HL-60 (cell line): ENCODE measurements around the gene CTCF.

Experiments
- DNase-seq, 2 experiments: peaks; one replicate each; pipeline ENCODE4 v3.0.0-alpha.2; 2010 to 2020; ENCODE audit warnings: low read depth in 1 of 2, low spot score in 1 of 2
- H3K27ac ChIP-seq: fragments of 250-450 bp; sonication (Bioruptor Pico); replicated peaks from 2 replicates; pipeline ENCODE4 v1.5.1; 2020; ENCODE audit warnings: mild to moderate bottlenecking, moderate library complexity
- H3K27me3 ChIP-seq: fragments of 250-450 bp; sonication (Bioruptor Pico); 2 replicates; pipeline ENCODE4 v1.5.1; 2021; ENCODE audit warnings: mild to moderate bottlenecking, moderate library complexity; ENCODE audit not compliant: insufficient read depth, poor library complexity, severe bottlenecking
- H3K4me3 ChIP-seq: replicated peaks from 2 replicates; pipeline ENCODE4 v1.5.1; 2011; ENCODE audit warnings: mild to moderate bottlenecking, control low read depth, low read length; ENCODE audit not compliant: insufficient read depth
- GABPA ChIP-seq: IDR thresholded peaks from 2 replicates; pipeline ENCODE4 v1.6.1; 2012; ENCODE audit warnings: low read depth
- POLR2AphosphoS5 ChIP-seq: IDR thresholded peaks from 2 replicates; pipeline ENCODE4 v1.6.1; 2012; ENCODE audit warnings: low read depth
- SPI1 ChIP-seq: IDR thresholded peaks from 2 replicates; pipeline ENCODE4 v1.6.1; 2012; ENCODE audit warnings: low read depth, mild to moderate bottlenecking, borderline replicate concordance
- TF ChIP-seq, protein P1 (sequence below): IDR thresholded peaks from 2 replicates; pipeline ENCODE4 v1.6.1; 2012; ENCODE audit warnings: low read depth; ENCODE audit not compliant: insufficient replicate concordance
- TF ChIP-seq, protein P2 (sequence below): IDR thresholded peaks from one replicate; pipeline ENCODE4 v1.5.1; 2011; ENCODE audit warnings: low read length, control low read depth, inconsistent platforms; ENCODE audit not compliant: insufficient read depth

Gene CTCF

DNA sequence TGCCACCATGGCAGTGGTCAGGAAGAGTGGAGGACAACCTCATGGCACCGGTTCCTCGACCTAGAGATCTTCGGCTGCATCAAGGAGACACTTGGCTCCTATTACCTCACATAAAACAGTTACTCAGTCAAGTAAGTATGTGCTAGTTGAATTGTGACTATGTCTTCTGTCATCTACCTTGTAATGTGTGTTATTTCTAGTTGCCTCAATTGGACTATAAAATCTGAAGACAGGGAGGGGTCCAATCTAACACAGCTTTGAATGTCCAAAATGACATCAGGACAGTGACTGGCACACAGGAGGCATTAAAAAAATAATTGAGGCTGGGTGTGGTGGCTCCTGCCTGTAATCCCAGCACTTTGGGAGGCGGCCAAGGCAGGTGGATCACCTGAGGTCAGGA is 121.4 kb downstream of the CTCF start:
- DNase-seq: no peak
- Histone ChIP-seq H3K27ac (no peak overlapping the region), H3K27me3 (no peaks in the 10 kb centered on the region), H3K4me3 (no peak overlapping the region)
- TF ChIP-seq GABPA (no peak), POLR2AphosphoS5 (no peak), SPI1 (no peak)
- TF ChIP-seq, protein P1, sequence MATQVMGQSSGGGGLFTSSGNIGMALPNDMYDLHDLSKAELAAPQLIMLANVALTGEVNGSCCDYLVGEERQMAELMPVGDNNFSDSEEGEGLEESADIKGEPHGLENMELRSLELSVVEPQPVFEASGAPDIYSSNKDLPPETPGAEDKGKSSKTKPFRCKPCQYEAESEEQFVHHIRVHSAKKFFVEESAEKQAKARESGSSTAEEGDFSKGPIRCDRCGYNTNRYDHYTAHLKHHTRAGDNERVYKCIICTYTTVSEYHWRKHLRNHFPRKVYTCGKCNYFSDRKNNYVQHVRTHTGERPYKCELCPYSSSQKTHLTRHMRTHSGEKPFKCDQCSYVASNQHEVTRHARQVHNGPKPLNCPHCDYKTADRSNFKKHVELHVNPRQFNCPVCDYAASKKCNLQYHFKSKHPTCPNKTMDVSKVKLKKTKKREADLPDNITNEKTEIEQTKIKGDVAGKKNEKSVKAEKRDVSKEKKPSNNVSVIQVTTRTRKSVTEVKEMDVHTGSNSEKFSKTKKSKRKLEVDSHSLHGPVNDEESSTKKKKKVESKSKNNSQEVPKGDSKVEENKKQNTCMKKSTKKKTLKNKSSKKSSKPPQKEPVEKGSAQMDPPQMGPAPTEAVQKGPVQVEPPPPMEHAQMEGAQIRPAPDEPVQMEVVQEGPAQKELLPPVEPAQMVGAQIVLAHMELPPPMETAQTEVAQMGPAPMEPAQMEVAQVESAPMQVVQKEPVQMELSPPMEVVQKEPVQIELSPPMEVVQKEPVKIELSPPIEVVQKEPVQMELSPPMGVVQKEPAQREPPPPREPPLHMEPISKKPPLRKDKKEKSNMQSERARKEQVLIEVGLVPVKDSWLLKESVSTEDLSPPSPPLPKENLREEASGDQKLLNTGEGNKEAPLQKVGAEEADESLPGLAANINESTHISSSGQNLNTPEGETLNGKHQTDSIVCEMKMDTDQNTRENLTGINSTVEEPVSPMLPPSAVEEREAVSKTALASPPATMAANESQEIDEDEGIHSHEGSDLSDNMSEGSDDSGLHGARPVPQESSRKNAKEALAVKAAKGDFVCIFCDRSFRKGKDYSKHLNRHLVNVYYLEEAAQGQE: no peak
- TF ChIP-seq, protein P2, sequence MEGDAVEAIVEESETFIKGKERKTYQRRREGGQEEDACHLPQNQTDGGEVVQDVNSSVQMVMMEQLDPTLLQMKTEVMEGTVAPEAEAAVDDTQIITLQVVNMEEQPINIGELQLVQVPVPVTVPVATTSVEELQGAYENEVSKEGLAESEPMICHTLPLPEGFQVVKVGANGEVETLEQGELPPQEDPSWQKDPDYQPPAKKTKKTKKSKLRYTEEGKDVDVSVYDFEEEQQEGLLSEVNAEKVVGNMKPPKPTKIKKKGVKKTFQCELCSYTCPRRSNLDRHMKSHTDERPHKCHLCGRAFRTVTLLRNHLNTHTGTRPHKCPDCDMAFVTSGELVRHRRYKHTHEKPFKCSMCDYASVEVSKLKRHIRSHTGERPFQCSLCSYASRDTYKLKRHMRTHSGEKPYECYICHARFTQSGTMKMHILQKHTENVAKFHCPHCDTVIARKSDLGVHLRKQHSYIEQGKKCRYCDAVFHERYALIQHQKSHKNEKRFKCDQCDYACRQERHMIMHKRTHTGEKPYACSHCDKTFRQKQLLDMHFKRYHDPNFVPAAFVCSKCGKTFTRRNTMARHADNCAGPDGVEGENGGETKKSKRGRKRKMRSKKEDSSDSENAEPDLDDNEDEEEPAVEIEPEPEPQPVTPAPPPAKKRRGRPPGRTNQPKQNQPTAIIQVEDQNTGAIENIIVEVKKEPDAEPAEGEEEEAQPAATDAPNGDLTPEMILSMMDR: no peak

DNA sequence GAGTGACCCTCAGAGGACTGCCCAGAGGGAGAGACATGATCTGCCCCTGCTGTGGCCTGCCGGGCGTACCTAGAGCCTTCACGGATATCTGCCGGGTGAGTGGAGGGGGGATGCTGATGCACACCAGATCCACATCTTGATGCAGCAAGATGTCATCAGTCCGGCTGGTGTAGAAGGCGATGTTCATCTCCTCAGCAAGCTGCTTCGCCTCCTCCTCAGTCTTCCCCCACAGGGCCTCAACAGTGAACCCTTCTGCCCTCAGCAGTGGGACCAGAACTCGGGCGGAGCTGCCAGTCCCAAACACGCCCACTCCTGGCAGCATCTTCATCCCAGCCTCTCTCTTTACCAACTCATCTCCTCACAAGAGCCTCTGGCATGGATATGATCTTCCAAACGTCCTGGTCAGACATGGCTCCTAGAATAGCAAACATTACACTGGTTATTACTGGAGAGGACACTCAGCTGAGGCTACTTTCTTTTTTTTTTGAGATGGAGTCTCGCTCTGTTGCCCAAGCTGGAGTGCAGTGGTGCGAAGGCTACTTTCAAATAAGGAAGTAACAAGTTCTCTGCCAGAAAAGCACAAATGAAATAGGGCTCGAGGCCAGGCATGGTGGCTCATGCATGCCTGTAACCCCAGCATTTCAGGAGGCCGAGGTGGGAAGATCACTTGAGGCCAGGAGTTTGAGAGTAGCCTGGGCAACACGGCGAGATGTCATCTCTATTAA is 123.2 kb downstream of the CTCF start:
- Histone ChIP-seq H3K27me3 (no peaks in the 10 kb centered on the region), H3K4me3 (no peak overlapping the region), H3K27ac (no peak overlapping the region)
- DNase-seq: no peak
- no peak for TF ChIP-seq SPI1
- TF ChIP-seq, protein P2: no peak
- TF ChIP-seq GABPA: no peak
- TF ChIP-seq, protein P1: no peak
